ENCODE data around the gene MFNG. TPM values are rescaled to one million over a fixed set of nuclear protein-coding genes. Genes with fewer than 3 reads are reported as not detected.

Gene MFNG
- total RNA-seq, 1 experiment from 2014 or later = 4.5 TPM

- TF ChIP-seq ZBTB33 (IDR thresholded peaks at IDR 0.05; ENCODE audit: extremely low read depth, insufficient replicate concordance, low read length) (no peak), POLR2A (IDR thresholded peaks at IDR 0.05; ENCODE audit: borderline replicate concordance, extremely low read depth, insufficient read depth, insufficient read length) (no peak), CEBPB (IDR thresholded peaks at IDR 0.05; ENCODE audit: low read depth) (no peak), FOSL1 (IDR thresholded peaks at IDR 0.05; ENCODE audit: low read depth) (no peak), REST (IDR thresholded peaks at IDR 0.05; ENCODE audit: low read depth) (no peak), POLR2AphosphoS5 (IDR thresholded peaks at IDR 0.05; ENCODE audit: low read depth, low read length) (no peak)
Measured at GRCh38 chr22:37508431-37508992, 22.3 kb upstream of the MFNG start (continued).

- no TSS peak for BruUV-seq (replicated peaks)
- Histone ChIP-seq H3K9me3 (ENCODE audit: control insufficient read depth in 1 of 2, insufficient read depth in 1 of 2, low read depth in 1 of 2, low read length in 2 of 2) (no peaks in the 10 kb centered on the region), H2AFZ (ENCODE audit: low read depth, low read length, poor library complexity, severe bottlenecking) (no peak overlapping the region), H3K4me1 (ENCODE audit: control insufficient read depth in 1 of 2, insufficient read depth in 2 of 2, low read length in 2 of 2) (peaks cover 28 to 44% of the 10 kb centered on the region in 2 experiments), H3K4me2 (ENCODE audit: low read length) (no peak overlapping the region), H3K27ac (ENCODE audit: low read depth, low read length) (no peak overlapping the region), H3K36me3 (ENCODE audit: control insufficient read depth in 1 of 2, insufficient read depth in 2 of 2, low read length in 2 of 2) (peaks cover 10 to 43% of the 10 kb centered on the region in 2 experiments; a peak in 3 of 4 replicates), H3K4me3 (replicated peaks in 1 of 2; ENCODE audit: low read depth in 1 of 2, low read length in 2 of 2) (no peak overlapping the region), H3K9me2 (ENCODE audit: insufficient read depth) (no peaks in the 10 kb centered on the region), H3K27me3 (ENCODE audit: insufficient read depth, low read length) (no peaks in the 10 kb centered on the region), H3K79me2 (ENCODE audit: insufficient read depth, low read length) (peaks cover 7% of the 10 kb centered on the region; the same call in 1 of the 2 replicates), H3K9ac (ENCODE audit: low read length) (no peak overlapping the region), H4K20me1 (ENCODE audit: insufficient read depth) (no peaks in the 10 kb centered on the region; the same call in 1 of the 2 replicates)
- ChIA-PET POLR2A (no interaction called here), CTCF (no interaction called here), RAD21 (ENCODE audit: low non-redundant PET in 1 of 2, low total read pairs in 2 of 2, uncharacterized antibody in 2 of 2, unreplicated experiment in 2 of 2) (no interaction called here)
- no peak for ATAC-seq
- intact Hi-C loops (cut with micrococcal nuclease) = no loop called here
- no peak for DNase-seq (ENCODE audit: low read depth, low spot score)
- TF ChIP-seq SRF (IDR thresholded peaks at IDR 0.05; ENCODE audit: low read depth) = no peak
- TF ChIP-seq SIN3A (IDR thresholded peaks at IDR 0.05; ENCODE audit: low read depth) = no peak
- TF ChIP-seq CTCF (IDR thresholded peaks at IDR 0.05 in 2 of 3, conservative IDR thresholded peaks at IDR 0.05 in 1 of 3; ENCODE audit: borderline replicate concordance in 1 of 3, insufficient read depth in 1 of 3, low read depth in 2 of 3, low read length in 2 of 3) = no peak
- no peak for TF ChIP-seq ELF1 (IDR thresholded peaks at IDR 0.05; ENCODE audit: borderline replicate concordance, low read depth)
- TF ChIP-seq EGR1 (IDR thresholded peaks at IDR 0.05; ENCODE audit: low read depth) = no peak
- no peak for TF ChIP-seq CEBPB (IDR thresholded peaks at IDR 0.05; ENCODE audit: low read depth)
- TF ChIP-seq YY1 (IDR thresholded peaks at IDR 0.05; ENCODE audit: extremely low read depth, insufficient replicate concordance, low read depth, low read length) = no peak
- TF ChIP-seq ZNF274 (IDR thresholded peaks at IDR 0.05; ENCODE audit: low read depth, low read length) = no peak
- no peak for TF ChIP-seq REST (IDR thresholded peaks at IDR 0.05; ENCODE audit: low read depth)
Measured at GRCh38 chr22:37507731-37508130, 21.5 kb upstream of the MFNG start.

Data from HCT116 (cell line).